ENCODE results near the gene FAR1.

GRCh38 chr11:13717331-13717730, 48.9 kb downstream of the FAR1 start:
- TF ChIP-seq, protein P1, sequence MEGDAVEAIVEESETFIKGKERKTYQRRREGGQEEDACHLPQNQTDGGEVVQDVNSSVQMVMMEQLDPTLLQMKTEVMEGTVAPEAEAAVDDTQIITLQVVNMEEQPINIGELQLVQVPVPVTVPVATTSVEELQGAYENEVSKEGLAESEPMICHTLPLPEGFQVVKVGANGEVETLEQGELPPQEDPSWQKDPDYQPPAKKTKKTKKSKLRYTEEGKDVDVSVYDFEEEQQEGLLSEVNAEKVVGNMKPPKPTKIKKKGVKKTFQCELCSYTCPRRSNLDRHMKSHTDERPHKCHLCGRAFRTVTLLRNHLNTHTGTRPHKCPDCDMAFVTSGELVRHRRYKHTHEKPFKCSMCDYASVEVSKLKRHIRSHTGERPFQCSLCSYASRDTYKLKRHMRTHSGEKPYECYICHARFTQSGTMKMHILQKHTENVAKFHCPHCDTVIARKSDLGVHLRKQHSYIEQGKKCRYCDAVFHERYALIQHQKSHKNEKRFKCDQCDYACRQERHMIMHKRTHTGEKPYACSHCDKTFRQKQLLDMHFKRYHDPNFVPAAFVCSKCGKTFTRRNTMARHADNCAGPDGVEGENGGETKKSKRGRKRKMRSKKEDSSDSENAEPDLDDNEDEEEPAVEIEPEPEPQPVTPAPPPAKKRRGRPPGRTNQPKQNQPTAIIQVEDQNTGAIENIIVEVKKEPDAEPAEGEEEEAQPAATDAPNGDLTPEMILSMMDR (IDR thresholded peaks at IDR 0.05; ENCODE audit: low read depth, low read length, poor library complexity, severe bottlenecking): no peak
- TF ChIP-seq EZH2phosphoT487 (IDR thresholded peaks at IDR 0.05; ENCODE audit: borderline replicate concordance, low read length): no peak
